T-helper 1 cell treated with Interleukin-12 subunit alpha and Interleukin-12 subunit beta and Interleukin-4 antibody, amounts not matched to agents 30 μg/mL and 1 μg/mL, for 36 hours (primary cell): ENCODE results near the gene TCF7L2.

Experiments used
- H3K27ac Mint-ChIP-seq: one replicate; pipeline ENCODE4 v1.8.0; 2021; ENCODE audit warnings: mild to moderate bottlenecking, mixed read lengths
- H3K27me3 Mint-ChIP-seq: one replicate; pipeline ENCODE4 v1.8.0; 2021; ENCODE audit warnings: low read depth, mixed read lengths
- H3K36me3 Mint-ChIP-seq: one replicate; pipeline ENCODE4 v1.8.0; 2021; ENCODE audit warnings: low read depth, mixed read lengths
- H3K4me1 Mint-ChIP-seq: one replicate; pipeline ENCODE4 v1.8.0; 2021; ENCODE audit warnings: low read depth, mixed read lengths
- H3K4me3 Mint-ChIP-seq: one replicate; pipeline ENCODE4 v1.8.0; 2021; ENCODE audit warnings: mild to moderate bottlenecking, moderate library complexity, mixed read lengths
- H3K9me3 Mint-ChIP-seq: one replicate; pipeline ENCODE4 v1.8.0; 2021; ENCODE audit warnings: mixed read lengths

Gene TCF7L2

DNA sequence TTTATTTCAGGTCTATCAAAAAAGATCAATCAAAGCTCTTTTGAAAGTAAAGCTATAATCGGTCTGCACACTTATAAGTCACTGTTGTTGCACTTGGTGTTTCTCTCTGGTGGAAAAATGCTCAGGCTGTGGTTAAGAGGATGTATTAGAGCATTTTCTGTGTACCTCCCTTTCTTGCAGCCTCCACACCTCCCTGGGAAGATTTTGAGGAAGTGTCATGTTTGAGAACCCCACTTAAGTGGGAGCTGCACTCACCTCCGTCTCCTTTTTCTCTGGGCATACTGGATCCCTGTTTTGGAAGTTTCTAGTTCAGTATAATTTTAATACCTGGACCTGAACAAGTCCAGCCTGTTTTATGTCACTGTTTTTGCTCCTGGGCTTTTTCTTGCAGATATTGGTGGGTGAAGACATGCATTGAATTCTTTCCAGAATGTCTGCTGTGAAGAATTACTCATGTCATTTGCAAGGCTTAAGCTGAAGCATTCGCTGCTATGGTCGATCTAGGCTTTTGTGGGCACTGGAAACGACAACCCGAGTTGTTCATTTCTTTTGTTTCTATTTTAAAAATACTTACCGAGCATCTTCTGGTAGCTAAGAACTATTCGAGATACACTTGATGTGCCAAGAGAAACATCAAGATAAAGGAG is 36.6 kb downstream of the TCF7L2 start:
- Mint-ChIP-seq H3K27me3 (peaks cover 66% of the 10 kb centered on the region), H3K4me1 (peaks cover 4% of the 10 kb centered on the region), H3K4me3 (no peak overlapping the region), H3K36me3 (no peaks in the 10 kb centered on the region), H3K9me3 (no peaks in the 10 kb centered on the region), H3K27ac (no peak overlapping the region)

DNA sequence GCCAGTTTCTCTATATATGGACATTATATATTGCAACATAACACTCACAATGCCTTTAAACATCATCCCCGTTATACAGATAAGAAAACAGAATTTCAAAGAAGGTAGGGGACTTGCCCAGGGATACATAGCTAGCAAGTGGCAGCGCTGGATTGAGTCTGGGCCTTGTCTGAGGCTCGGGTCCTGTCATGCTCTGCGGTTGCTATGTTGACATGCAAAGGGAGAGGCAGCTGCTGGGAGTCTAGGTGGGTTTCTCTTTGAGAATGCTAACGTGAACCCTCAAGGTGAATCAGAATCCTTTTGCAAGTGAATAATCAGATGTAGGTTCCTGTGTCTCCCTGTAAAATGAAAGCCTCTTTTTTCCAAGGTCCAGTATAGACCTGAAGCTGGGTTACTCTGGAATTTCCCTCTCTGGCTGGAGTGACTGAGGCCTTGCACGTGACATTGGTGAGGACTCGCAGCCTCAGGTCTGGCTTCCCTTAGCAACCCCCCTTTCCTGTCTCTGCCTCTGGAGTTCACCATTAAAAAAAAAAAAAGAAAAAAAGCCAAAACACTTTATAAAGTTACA is 38.9 kb downstream of the TCF7L2 start:
- Mint-ChIP-seq H3K27ac (no peak overlapping the region), H3K9me3 (no peaks in the 10 kb centered on the region), H3K27me3 (peaks cover 60% of the 10 kb centered on the region), H3K4me3 (no peak overlapping the region), H3K36me3 (no peaks in the 10 kb centered on the region), H3K4me1 (no peaks in the 10 kb centered on the region)

DNA sequence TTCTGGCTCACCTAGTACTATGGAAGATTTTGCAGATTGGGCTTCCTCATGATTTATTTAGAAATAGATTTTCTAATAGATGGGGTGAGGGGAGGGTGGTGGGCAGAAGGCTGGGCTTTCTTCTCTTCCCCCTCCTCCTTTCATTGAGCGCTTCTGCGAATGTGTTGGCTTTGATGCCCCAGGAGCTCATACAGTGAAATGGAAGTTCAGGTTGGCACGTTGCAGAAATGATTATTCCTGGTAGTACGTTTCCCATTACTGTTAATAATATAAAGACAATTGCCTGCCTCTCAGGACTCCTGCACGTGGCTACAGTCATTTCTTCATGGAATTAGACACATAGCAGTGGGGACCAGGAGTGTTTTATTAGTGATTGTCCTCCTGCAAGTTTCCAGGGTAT is 39.8 kb downstream of the TCF7L2 start:
- H3K36me3 Mint-ChIP-seq, result no peaks in the 10 kb centered on the region
- no peak overlapping the region for H3K4me3 Mint-ChIP-seq
- H3K9me3 Mint-ChIP-seq, result no peaks in the 10 kb centered on the region
- H3K4me1 Mint-ChIP-seq, result no peaks in the 10 kb centered on the region
- no peak overlapping the region for H3K27ac Mint-ChIP-seq
- peaks cover 55% of the 10 kb centered on the region for H3K27me3 Mint-ChIP-seq

DNA sequence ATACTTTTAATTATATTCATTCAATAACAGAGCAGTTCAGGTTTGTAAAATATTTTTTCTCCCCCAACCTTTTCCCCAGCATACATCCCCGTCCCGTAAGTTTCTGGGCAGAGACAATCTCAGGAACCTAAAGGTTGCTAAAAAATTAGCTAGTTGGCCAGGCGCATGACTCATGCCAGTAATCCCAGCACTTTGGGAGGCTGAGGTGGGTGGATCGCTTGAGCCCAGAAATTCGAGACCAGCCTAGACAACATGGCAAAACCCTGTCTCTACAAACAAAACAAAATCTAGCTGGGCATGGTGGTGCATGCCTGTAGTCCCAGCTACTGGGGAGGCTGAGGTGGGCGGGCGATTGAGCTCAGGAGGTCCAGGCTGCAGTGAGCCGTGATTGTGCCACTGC is 40.2 kb downstream of the TCF7L2 start:
- no peaks in the 10 kb centered on the region for H3K9me3 Mint-ChIP-seq
- peaks cover 54% of the 10 kb centered on the region for H3K27me3 Mint-ChIP-seq

DNA sequence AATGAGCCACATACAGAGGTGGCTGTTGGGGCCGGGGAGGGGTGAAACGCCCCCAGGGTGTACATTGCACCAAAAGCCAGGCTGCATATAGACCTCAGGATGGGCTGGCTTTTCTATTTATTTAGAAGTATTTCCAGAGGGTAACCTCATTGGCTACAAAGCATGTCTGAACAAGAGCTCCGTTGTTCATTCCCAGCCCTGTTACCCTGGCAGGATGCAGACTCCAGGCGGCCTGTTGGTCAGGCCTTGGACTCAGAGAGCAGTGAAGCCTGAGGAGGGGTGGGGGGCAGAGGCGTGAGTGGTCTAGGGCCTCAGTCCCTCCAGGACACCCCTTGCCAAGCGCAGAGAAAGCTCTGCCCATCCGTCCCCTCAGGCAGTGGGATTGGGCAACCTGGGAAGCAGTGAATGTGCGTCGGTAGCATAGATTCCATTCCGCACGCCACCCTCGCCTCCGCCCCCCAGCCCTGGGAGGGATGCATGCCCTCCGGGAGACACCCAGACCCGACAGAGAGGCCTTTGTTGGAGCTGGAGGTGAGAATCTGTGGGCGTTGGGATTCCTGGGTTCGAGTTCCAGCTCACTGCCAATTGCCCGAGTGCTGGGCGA is 41.9 kb downstream of the TCF7L2 start:
- H3K9me3 Mint-ChIP-seq, result no peaks in the 10 kb centered on the region
- peaks cover 50% of the 10 kb centered on the region for H3K27me3 Mint-ChIP-seq
- no peak overlapping the region for H3K4me3 Mint-ChIP-seq
- no peaks in the 10 kb centered on the region for H3K4me1 Mint-ChIP-seq
- no peaks in the 10 kb centered on the region for H3K36me3 Mint-ChIP-seq
- H3K27ac Mint-ChIP-seq, result no peak overlapping the region

More for the DNA sequence above, 40.2 kb downstream of the TCF7L2 start:
- Mint-ChIP-seq H3K4me1 (no peaks in the 10 kb centered on the region), H3K27ac (no peak overlapping the region), H3K4me3 (no peak overlapping the region), H3K36me3 (no peaks in the 10 kb centered on the region)

DNA sequence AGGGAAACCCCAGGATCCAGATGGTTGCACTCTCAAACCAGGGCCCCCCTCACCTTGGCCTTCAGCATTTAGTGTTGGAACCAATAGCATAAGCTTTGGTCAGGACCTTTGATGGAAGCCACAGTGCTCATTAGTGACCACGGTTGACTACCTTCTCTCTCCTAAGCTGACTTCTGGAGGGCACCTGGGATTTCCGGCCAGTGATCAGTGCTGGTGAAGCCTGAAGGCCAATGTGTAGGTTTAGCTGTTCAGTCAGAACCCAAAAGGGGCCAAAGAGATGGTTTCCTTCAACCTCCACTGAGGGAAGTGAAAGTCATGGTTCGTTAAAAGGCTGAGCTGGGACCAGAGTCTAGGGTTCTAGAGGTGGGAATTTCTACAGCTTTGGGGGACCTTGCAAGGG is 46.4 kb downstream of the TCF7L2 start:
- H3K4me1 Mint-ChIP-seq, result no peaks in the 10 kb centered on the region
- no peaks in the 10 kb centered on the region for H3K36me3 Mint-ChIP-seq
- peaks cover 48% of the 10 kb centered on the region for H3K27me3 Mint-ChIP-seq
- H3K9me3 Mint-ChIP-seq, result no peaks in the 10 kb centered on the region
- no peak overlapping the region for H3K27ac Mint-ChIP-seq
- H3K4me3 Mint-ChIP-seq, result no peak overlapping the region

DNA sequence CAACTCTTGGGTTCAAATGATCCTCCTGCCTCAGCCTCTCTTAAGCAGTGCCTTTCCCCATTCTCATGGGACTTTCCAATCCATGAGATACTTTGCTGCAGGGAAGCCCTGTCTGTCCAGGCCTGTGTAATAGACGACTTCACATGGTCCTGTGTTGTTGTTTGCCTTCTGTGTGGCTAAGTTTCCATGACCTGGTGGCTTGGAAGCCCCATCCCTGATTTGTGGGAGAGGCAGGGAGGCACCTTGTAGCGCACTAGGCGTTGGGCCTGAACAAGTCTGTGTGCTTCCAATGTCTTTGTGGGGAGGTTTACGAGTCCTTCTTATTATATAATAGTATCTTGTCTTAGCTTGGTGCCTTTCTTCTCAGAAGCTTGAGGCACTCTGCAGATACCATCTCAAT is 49.1 kb downstream of the TCF7L2 start:
- no peak overlapping the region for H3K4me3 Mint-ChIP-seq
- H3K9me3 Mint-ChIP-seq, result no peaks in the 10 kb centered on the region
- H3K27ac Mint-ChIP-seq, result no peak overlapping the region
- H3K4me1 Mint-ChIP-seq, result no peaks in the 10 kb centered on the region
- no peaks in the 10 kb centered on the region for H3K36me3 Mint-ChIP-seq
- peaks cover 61% of the 10 kb centered on the region for H3K27me3 Mint-ChIP-seq

DNA sequence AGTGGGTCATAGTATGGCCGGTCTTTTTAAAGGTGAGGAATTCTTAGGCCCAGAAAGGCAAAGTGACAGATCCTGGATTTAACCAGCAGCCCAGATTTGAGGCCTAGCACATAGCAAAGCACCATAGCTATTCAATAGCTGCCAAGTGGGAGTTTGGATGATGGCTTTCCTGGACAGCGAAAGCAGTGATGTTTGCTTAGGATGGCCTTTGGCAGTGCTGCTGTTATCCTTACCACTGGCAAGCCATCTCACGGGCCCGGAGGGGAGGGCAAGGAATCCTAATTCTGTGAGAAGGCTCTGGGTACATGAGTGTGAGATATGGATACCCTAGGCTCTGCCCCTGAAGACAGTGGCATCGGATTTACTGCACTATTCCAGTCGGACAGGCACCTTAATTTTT is 50.4 kb downstream of the TCF7L2 start:
- Mint-ChIP-seq H3K27me3 (peaks cover 64% of the 10 kb centered on the region), H3K4me1 (no peaks in the 10 kb centered on the region), H3K9me3 (no peaks in the 10 kb centered on the region), H3K27ac (no peak overlapping the region), H3K4me3 (no peak overlapping the region), H3K36me3 (no peaks in the 10 kb centered on the region)

DNA sequence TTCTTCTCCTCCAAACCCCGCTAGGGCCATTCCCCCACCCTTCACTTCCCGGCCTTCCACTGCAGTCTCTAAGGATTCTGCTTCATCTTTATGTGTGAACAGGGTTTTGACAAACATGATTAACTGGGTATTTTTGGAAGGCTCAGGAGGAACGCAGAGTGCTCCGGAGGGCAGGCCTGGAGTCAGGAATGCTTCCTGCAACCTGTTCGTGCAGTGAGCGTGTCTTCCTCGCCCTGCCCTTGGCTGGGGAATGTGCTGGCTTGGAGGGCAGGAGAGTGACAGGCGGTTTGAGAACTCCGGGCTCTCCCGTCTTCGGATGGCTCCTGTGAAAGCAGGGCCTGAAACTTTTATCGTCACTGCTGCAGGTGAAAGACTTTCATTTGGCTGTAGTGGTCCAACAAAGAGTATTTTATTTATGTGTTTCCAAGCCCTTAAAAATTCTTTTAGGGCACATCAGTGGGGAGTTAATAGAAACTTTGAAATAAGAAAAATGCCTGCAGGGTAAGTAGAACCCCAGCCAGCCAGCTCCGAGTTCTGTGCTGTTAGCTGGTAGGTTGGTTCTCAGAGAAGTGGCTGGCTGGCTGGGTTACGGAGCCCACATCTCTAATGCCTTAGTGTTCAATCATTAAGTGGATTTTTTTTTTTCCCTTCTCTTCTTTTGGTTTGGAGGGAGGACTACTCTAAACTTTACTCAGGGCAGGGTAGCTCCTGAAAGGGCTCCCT is 51.0 kb downstream of the TCF7L2 start:
- Mint-ChIP-seq H3K4me3 (no peak overlapping the region), H3K9me3 (no peaks in the 10 kb centered on the region), H3K27ac (no peak overlapping the region), H3K36me3 (no peaks in the 10 kb centered on the region), H3K27me3 (peaks cover 63% of the 10 kb centered on the region), H3K4me1 (no peaks in the 10 kb centered on the region)

DNA sequence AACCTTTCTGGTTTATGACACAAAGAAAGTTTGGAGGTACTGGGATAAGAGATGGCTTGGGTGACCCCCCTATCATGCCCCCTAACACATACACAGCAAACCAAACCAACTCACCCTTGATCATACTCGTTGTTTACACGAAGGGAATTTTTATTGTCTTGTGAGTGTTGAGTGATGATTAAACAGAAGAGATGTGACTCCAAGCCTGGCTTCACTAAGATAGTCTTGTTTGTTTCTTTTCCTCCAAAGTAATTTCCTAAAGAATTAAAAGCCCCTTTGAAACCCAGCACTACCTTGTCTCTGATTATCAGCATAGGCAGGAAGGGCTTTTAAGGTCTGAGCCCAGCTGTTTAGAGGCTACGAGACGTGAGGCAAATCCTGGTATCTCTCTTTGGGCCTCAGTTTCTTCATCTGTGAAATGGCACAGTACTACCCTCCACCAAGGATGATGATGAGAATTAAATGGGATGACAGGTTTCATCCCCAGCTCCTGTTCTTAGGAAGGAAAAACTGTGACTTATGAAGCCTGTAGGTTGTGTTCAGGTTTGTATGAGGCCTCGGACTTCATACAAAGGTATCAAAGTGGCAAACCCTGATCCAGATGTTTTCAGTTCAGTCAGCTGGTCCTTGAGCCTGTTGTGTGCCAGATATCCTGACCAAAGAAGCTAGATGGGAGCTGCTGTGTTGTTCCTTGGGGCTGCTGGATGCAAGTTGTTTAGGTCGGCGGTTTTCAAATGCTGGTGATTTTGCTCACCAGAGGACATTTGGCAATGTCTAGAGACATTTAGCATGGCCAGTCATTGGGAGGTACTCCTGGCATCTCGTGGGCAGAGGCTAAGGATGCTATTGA is 51.8 kb downstream of the TCF7L2 start:
- H3K36me3 Mint-ChIP-seq, result no peaks in the 10 kb centered on the region
- no peak overlapping the region for H3K27ac Mint-ChIP-seq
- H3K4me3 Mint-ChIP-seq, result no peak overlapping the region
- H3K27me3 Mint-ChIP-seq, result peaks cover 67% of the 10 kb centered on the region
- H3K4me1 Mint-ChIP-seq, result peaks cover 5% of the 10 kb centered on the region
- no peaks in the 10 kb centered on the region for H3K9me3 Mint-ChIP-seq

DNA sequence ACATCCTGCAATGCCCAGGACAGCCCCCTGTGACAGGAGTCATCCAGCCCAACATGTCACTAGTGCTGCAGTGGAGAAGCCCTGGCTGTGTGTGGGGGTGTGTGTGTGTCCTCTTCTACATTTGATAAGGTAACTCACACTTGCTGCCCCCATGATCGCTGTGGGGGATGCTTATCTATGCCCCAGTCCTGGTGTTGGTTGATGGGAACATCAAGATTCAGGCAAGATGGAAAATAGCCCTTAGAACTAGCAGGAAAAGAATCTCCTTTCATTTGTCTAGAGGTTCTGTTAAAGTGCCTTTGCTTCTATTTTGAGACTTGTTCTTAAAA is 52.4 kb downstream of the TCF7L2 start:
- no peaks in the 10 kb centered on the region for H3K9me3 Mint-ChIP-seq
- peaks cover 10% of the 10 kb centered on the region for H3K4me1 Mint-ChIP-seq

DNA sequence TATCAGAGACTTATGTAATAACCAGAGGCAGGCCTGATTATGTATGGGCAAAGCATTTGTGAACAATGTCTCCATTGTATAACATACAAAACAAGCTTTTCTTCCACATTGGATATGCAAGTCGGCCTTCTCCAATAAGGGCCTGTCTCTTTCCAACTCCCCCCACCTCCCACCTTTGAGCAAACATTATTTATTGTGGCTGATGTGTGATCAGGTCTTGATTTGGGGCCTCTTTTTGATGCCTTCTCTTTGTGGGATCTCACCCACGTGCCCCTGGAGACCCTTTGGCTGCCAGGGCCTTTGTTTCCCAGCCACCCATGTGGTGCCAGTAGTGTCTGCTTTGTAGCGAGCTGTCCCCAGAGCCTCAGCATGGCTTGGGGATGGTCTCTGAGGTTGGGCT is 53.0 kb downstream of the TCF7L2 start:
- H3K27me3 Mint-ChIP-seq, result peaks cover 69% of the 10 kb centered on the region
- H3K4me1 Mint-ChIP-seq, result peaks cover 14% of the 10 kb centered on the region
- no peaks in the 10 kb centered on the region for H3K9me3 Mint-ChIP-seq
- H3K27ac Mint-ChIP-seq, result no peak overlapping the region
- no peaks in the 10 kb centered on the region for H3K36me3 Mint-ChIP-seq
- H3K4me3 Mint-ChIP-seq, result no peak overlapping the region

More for the DNA sequence above, 52.4 kb downstream of the TCF7L2 start:
- Mint-ChIP-seq H3K27me3 (peaks cover 68% of the 10 kb centered on the region), H3K4me3 (no peak overlapping the region), H3K36me3 (no peaks in the 10 kb centered on the region), H3K27ac (no peak overlapping the region)

DNA sequence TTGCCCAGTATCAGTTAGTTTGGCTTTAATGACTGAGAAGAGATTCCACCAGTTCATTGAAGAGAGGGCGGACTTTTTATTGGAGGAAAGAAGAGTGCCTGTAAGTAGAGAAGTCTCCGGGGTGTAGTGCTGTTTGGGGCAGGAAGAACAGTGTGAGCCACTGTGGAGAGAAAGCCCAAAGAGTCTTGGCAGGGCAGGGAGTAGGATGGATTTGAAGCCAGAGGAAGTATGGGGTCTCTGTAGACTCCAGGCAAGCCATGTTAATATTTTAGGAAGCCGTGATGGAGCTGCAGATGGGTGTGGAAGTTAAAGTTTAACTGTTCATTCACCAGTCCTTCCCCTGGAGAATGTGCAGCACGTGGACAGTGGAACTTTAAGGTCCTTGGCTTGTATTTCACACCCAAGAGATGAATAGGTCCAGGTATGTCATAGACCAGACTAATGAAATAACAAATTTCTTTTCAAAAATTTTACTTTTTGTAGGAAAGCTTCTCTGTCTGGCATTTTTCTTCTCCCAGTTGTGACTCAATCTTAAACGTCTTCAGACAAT is 54.1 kb downstream of the TCF7L2 start:
- no peaks in the 10 kb centered on the region for H3K36me3 Mint-ChIP-seq
- no peak overlapping the region for H3K27ac Mint-ChIP-seq
- no peaks in the 10 kb centered on the region for H3K9me3 Mint-ChIP-seq
- H3K27me3 Mint-ChIP-seq, result peaks cover 79% of the 10 kb centered on the region
- H3K4me3 Mint-ChIP-seq, result no peak overlapping the region
- H3K4me1 Mint-ChIP-seq, result peaks cover 14% of the 10 kb centered on the region

DNA sequence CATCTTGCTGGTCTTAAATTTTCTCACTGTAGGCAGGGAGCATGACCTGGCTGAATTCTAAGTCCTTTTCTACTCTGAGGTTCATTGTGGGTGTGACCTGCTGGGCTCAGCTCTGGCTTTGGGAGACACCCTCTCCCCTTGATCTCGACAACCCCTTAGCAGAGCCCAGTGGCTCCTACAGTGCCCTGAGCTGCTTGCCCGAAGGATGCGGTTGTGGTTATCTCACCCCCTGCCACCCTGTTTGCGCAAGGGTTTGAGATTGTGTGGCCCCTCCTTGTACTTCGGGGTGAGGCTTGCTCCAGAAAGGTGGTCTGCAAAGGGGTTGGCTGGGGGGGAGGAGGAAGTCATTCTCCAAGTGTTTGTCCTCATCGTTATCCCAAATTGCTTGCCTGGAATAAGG is 55.3 kb downstream of the TCF7L2 start:
- H3K27ac Mint-ChIP-seq, result no peak overlapping the region
- H3K4me1 Mint-ChIP-seq, result peaks cover 14% of the 10 kb centered on the region
- no peaks in the 10 kb centered on the region for H3K36me3 Mint-ChIP-seq
- H3K27me3 Mint-ChIP-seq, result peaks cover 84% of the 10 kb centered on the region
- no peaks in the 10 kb centered on the region for H3K9me3 Mint-ChIP-seq
- no peak overlapping the region for H3K4me3 Mint-ChIP-seq
